Measurements from ENCODE around the gene SMAD5. TPM values are rescaled to one million over a fixed set of nuclear protein-coding genes. Genes with fewer than 3 reads are reported as not detected.

The SMAD5 gene
- total and polyA plus RNA-seq, 2 of the 13 experiments (the other 11 are each of a cell fraction or from before 2014, with no cell fraction given): 27.2 to 48.5 TPM

- 10% methylated on average over 1 of the region's 1 CpG for WGBS (ENCODE audit: low lambda C conversion rate)
- FAIRE-seq: no peak
Measured at GRCh38 chr5:136115183-136115865, 17.3 kb upstream of the SMAD5 start.

More at GRCh38 chr5:136115183-136115865, 17.3 kb upstream of the SMAD5 start:
- ATAC-seq: no peak
- Histone ChIP-seq H3K36me3 (replicated peaks in 1 of 2; ENCODE audit: control insufficient read depth in 1 of 2, insufficient read depth in 2 of 2, low read length in 2 of 2) (no peaks in the 10 kb centered on the region), H3K4me1 (ENCODE audit: insufficient read depth, low read length) (peaks cover 8% of the 10 kb centered on the region), H3K4me2 (ENCODE audit: low read depth, low read length) (no peak overlapping the region), H3K27ac (ENCODE audit: extremely low read length, insufficient read depth, low read length) (no peak overlapping the region), H2AFZ (ENCODE audit: low read length) (no peak overlapping the region), H3K9me3 (ENCODE audit: low read length) (no peaks in the 10 kb centered on the region), H3K27me3 (ENCODE audit: control insufficient read depth in 1 of 2, insufficient read depth in 2 of 2, low read length in 2 of 2) (0 out of 5 replicates have a peak, but pooled peaks cover 0 to 4% of the 10 kb centered on the region in 2 experiments), H4K20me1 (ENCODE audit: insufficient read depth, low read length) (no peaks in the 10 kb centered on the region), H3K9ac (ENCODE audit: insufficient read depth, low read depth, low read length) (no peak overlapping the region), H3K79me2 (ENCODE audit: insufficient read depth, low read length) (no peaks in the 10 kb centered on the region), H3K4me3 (replicated peaks in 1 of 3; ENCODE audit: insufficient read depth in 1 of 3, low read depth in 2 of 3, low read length in 3 of 3) (no peak overlapping the region)
- TF ChIP-seq ZSCAN22 (CRISPR knock-in tag; IDR thresholded peaks at IDR 0.05): no peak
- TF ChIP-seq MXD4 (CRISPR knock-in tag; IDR thresholded peaks at IDR 0.05): no peak
- no peak for TF ChIP-seq ZZZ3 (CRISPR knock-in tag; IDR thresholded peaks at IDR 0.05; ENCODE audit: borderline replicate concordance)
- TF ChIP-seq ZSCAN9 (CRISPR knock-in tag; IDR thresholded peaks at IDR 0.05; ENCODE audit: borderline replicate concordance): no peak
- no peak for TF ChIP-seq ZNF350 (CRISPR knock-in tag; IDR thresholded peaks at IDR 0.05; ENCODE audit: borderline replicate concordance, low read depth)
- no peak for TF ChIP-seq STAT5B (CRISPR knock-in tag; IDR thresholded peaks at IDR 0.05)
- TF ChIP-seq KLF12 (CRISPR knock-in tag; IDR thresholded peaks at IDR 0.05; ENCODE audit: borderline replicate concordance): no peak
- no peak for TF ChIP-seq ZFP91 (CRISPR knock-in tag; IDR thresholded peaks at IDR 0.05; ENCODE audit: borderline replicate concordance)
- TF ChIP-seq ZBTB3 (CRISPR knock-in tag; IDR thresholded peaks at IDR 0.05; ENCODE audit: borderline replicate concordance, low read depth): no peak
- TF ChIP-seq NFYB (CRISPR knock-in tag; IDR thresholded peaks at IDR 0.05): no peak
- TF ChIP-seq ZKSCAN8 (CRISPR knock-in tag; IDR thresholded peaks at IDR 0.05; ENCODE audit: borderline replicate concordance): no peak
- TF ChIP-seq HNRNPK (IDR thresholded peaks at IDR 0.05; ENCODE audit: low read depth, low read length, poor library complexity, severe bottlenecking): no peak
- TF ChIP-seq NONO (IDR thresholded peaks at IDR 0.05): no peak
- TF ChIP-seq NONO (CRISPR knock-in tag; conservative IDR thresholded peaks at IDR 0.05): no peak
- TF ChIP-seq MED13 (CRISPR knock-in tag; IDR thresholded peaks at IDR 0.05): no peak
- TF ChIP-seq RARA (CRISPR knock-in tag; IDR thresholded peaks at IDR 0.05): no peak
- TF ChIP-seq, protein P1, sequence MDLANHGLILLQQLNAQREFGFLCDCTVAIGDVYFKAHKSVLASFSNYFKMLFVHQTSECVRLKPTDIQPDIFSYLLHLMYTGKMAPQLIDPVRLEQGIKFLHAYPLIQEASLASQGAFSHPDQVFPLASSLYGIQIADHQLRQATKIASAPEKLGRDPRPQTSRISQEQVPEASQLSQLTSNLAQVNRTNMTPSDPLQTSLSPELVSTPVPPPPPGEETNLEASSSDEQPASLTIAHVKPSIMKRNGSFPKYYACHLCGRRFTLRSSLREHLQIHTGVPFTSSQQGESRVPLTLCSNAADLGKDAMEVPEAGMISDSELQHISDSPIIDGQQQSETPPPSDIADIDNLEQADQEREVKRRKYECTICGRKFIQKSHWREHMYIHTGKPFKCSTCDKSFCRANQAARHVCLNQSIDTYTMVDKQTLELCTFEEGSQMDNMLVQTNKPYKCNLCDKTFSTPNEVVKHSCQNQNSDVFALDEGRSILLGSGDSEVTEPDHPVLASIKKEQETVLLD (CRISPR knock-in tag; IDR thresholded peaks at IDR 0.05; ENCODE audit: low read depth): no peak
- TF ChIP-seq JUNB (CRISPR knock-in tag; IDR thresholded peaks at IDR 0.05; ENCODE audit: borderline replicate concordance): no peak
- ChIA-PET CTCF (ENCODE audit: low intra/inter-chr PET ratio, low total read pairs) (no interaction called here), POLR2A (no interaction called here)
- BruUV-seq (replicated peaks): no TSS peak
- in situ Hi-C loops (cut with HindIII; ENCODE audit: extremely low pct_ligation_motif_present, low pct_unique_long_range_greater_than_20kb) (loop anchor here (25.0 kb wide), 1 partner anchor 553 kb away; no protein-coding TSS in a partner anchor), intact Hi-C loops (cut with micrococcal nuclease; ENCODE audit: unreplicated experiment) (no loop called here)
- DNase-seq (ENCODE audit: low spot score): no peak

Measured in HepG2 (cell line).